ENCODE results near the gene IL11. TPM values are rescaled to one million over a fixed set of nuclear protein-coding genes. Genes with fewer than 3 reads are reported as not detected.

The IL11 gene
- total RNA-seq, 1 experiment from 2014 or later = 3.9 TPM

GRCh38 chr19:55341171-55341588 is 29.1 kb downstream of the IL11 start:
- no peak overlapping the region for H2AK5ac ChIP-seq (ENCODE audit: insufficient read length, low read length)
- no peaks in the 10 kb centered on the region; a peak in 1 of 5 replicates for H3K9me3 Mint-ChIP-seq
- no peak overlapping the region for H3K18ac ChIP-seq (ENCODE audit: insufficient read length, low read depth, low read length)
- H4K8ac ChIP-seq (replicated peaks; ENCODE audit: insufficient read length, low read depth, low read length) = no peak overlapping the region
- H2BK12ac ChIP-seq (ENCODE audit: insufficient read length, low read depth, low read length) = no peak overlapping the region
- no peak overlapping the region for H3K56ac ChIP-seq (ENCODE audit: insufficient read length, low read depth, low read length)
- no peak overlapping the region for H3K4ac ChIP-seq (ENCODE audit: low read depth, low read length)
- H3K9ac ChIP-seq (ENCODE audit: extremely low read depth, insufficient read length, low read length) = no peak overlapping the region
- no peak overlapping the region for H3K27ac ChIP-seq (ENCODE audit: insufficient read length, low read depth, low read length)
- TF ChIP-seq CTCF (conservative IDR thresholded peaks at IDR 0.05) = no peak
- peaks cover 27 to 44% (median 43%) of the 10 kb centered on the region in 3 experiments; a peak in 6 of 7 replicates for H3K36me3 Mint-ChIP-seq (ENCODE audit: insufficient read depth in 1 of 3, low read depth in 3 of 3)
- peaks cover 17% of the 10 kb centered on the region for H3K23me2 ChIP-seq (ENCODE audit: insufficient read length, low read depth, low read length, poor library complexity, severe bottlenecking)
- H3K4me3 Mint-ChIP-seq = peak overlapping the region; percentile 84 to 96
- no peak overlapping the region for H4K5ac ChIP-seq (ENCODE audit: insufficient read length, low read depth, low read length)
- no peaks in the 10 kb centered on the region for H3K9me3 ChIP-seq (ENCODE audit: control insufficient read depth, low read depth, low read length)
- H3K27ac Mint-ChIP-seq = peak overlapping the region; percentile 59 to 95 (median 95); a peak in 6 of 7 replicates
- no peak overlapping the region for H3T11ph ChIP-seq (ENCODE audit: low read length)
- WGBS (ENCODE audit: extremely low coverage, insufficient read length, low lambda C conversion rate) = no CpG with 5 or more reads among the region's 15 CpGs
- no peaks in the 10 kb centered on the region for H3K79me2 ChIP-seq (ENCODE audit: insufficient read depth, low read length)
- peaks cover 17% of the 10 kb centered on the region for H3K27me3 Mint-ChIP-seq (ENCODE audit: low read depth)
- no peak overlapping the region for H2BK20ac ChIP-seq (ENCODE audit: low read depth, low read length, poor library complexity, severe bottlenecking)
- H3K14ac ChIP-seq (ENCODE audit: insufficient read depth, low read length) = no peak overlapping the region
- H3K79me1 ChIP-seq (ENCODE audit: insufficient read depth, low read depth, low read length, poor library complexity, severe bottlenecking) = no peaks in the 10 kb centered on the region
- DNase-seq = peak; percentile 90
- H3K4me1 ChIP-seq (ENCODE audit: insufficient read depth, low read length) = no peaks in the 10 kb centered on the region; the same call in 1 of the 2 replicates
- peak overlapping the region; percentile 74 for H3K4me2 ChIP-seq (ENCODE audit: insufficient read depth, insufficient read length, low read length)
- H4K20me1 ChIP-seq (ENCODE audit: control insufficient read depth, insufficient read depth, insufficient read length) = no peaks in the 10 kb centered on the region
- no peak overlapping the region for H2BK15ac ChIP-seq (ENCODE audit: low read depth, low read length)
- H2BK120ac ChIP-seq (ENCODE audit: low read depth, low read length, poor library complexity, severe bottlenecking) = no peak overlapping the region
- H2BK5ac ChIP-seq (ENCODE audit: insufficient read length, low read length) = no peak overlapping the region
- no peak overlapping the region for H3K23ac ChIP-seq (ENCODE audit: insufficient read length, low read depth, low read length)
- H3K27me3 ChIP-seq (ENCODE audit: insufficient read depth, low read length) = no peaks in the 10 kb centered on the region; the same call in 1 of the 2 replicates
- peaks cover 21 to 41% of the 10 kb centered on the region in 2 experiments for H3K4me1 Mint-ChIP-seq
- H4K91ac ChIP-seq (ENCODE audit: insufficient read length, low read depth, low read length) = no peak overlapping the region
- H2AFZ ChIP-seq (ENCODE audit: low read length) = no peak overlapping the region

Measured in H9 (cell line).